ENCODE measurements around the gene RIN3.

GRCh38 chr14:92475037-92475436, 38.5 kb upstream of the RIN3 start:
- TF ChIP-seq, protein P1, sequence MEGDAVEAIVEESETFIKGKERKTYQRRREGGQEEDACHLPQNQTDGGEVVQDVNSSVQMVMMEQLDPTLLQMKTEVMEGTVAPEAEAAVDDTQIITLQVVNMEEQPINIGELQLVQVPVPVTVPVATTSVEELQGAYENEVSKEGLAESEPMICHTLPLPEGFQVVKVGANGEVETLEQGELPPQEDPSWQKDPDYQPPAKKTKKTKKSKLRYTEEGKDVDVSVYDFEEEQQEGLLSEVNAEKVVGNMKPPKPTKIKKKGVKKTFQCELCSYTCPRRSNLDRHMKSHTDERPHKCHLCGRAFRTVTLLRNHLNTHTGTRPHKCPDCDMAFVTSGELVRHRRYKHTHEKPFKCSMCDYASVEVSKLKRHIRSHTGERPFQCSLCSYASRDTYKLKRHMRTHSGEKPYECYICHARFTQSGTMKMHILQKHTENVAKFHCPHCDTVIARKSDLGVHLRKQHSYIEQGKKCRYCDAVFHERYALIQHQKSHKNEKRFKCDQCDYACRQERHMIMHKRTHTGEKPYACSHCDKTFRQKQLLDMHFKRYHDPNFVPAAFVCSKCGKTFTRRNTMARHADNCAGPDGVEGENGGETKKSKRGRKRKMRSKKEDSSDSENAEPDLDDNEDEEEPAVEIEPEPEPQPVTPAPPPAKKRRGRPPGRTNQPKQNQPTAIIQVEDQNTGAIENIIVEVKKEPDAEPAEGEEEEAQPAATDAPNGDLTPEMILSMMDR (IDR thresholded peaks at IDR 0.05; ENCODE audit: low read depth, low read length): no peak
- TF ChIP-seq MAX (IDR thresholded peaks at IDR 0.05; ENCODE audit: low read depth, low read length) (no peak), POLR2A (IDR thresholded peaks at IDR 0.05; ENCODE audit: extremely low read depth, insufficient read length) (no peak)

Data from NB4 (cell line).